Lung (tissue), 12 donors: Measurements from ENCODE around the gene PADI2. TPM values are rescaled to one million over a fixed set of nuclear protein-coding genes. Genes with fewer than 3 reads are reported as not detected.

Experiments
- ATAC-seq: fragments of 200-7000 bp; cut with Tn5 transposase; one replicate; pipeline ENCODE4 v1.9.1; 2020; ENCODE audit warnings: moderate number of reproducible peaks; ENCODE audit not compliant: insufficient read depth, low FRiP score
- DNase-seq, 3 donors: peaks; one replicate each; pipeline ENCODE4 v3.0.0-alpha.2; 2013 to 2017
- H3K27ac ChIP-seq, 2 donors: one replicate each; pipeline ENCODE4 v1.5.1; 2013; ENCODE audit warnings: mild to moderate bottlenecking in 2 of 2, moderate library complexity in 2 of 2, control low read depth in 1 of 2, inconsistent platforms in 1 of 2, low read depth in 1 of 2, low read length in 1 of 2
- H3K27me3 ChIP-seq, 3 donors: one replicate each; pipeline ENCODE4 v1.5.1; 2013; ENCODE audit warnings: low read length in 2 of 3; ENCODE audit not compliant: control insufficient read depth in 3 of 3, insufficient read depth in 3 of 3
- H3K36me3 ChIP-seq, 4 donors: one replicate each; pipeline ENCODE4 v1.5.1; 2013; ENCODE audit warnings: low read length in 4 of 4, mild to moderate bottlenecking in 1 of 4, moderate library complexity in 1 of 4; ENCODE audit not compliant: control insufficient read depth in 4 of 4, insufficient read depth in 4 of 4
- H3K4me1 ChIP-seq, 5 donors: one replicate each; pipeline ENCODE4 v1.5.1; 2013; ENCODE audit warnings: low read length in 5 of 5, mild to moderate bottlenecking in 2 of 5, moderate library complexity in 1 of 5; ENCODE audit not compliant: control insufficient read depth in 5 of 5, insufficient read depth in 5 of 5
- H3K4me3 ChIP-seq: one replicate; pipeline ENCODE4 v1.5.1; 2013; ENCODE audit warnings: mild to moderate bottlenecking, control low read depth, moderate library complexity
- H3K9ac ChIP-seq, 2 donors: one replicate each; pipeline ENCODE4 v1.5.1; 2013; ENCODE audit warnings: low read length in 2 of 2, control low read depth in 1 of 2; ENCODE audit not compliant: insufficient read depth in 1 of 2
- H3K9me3 ChIP-seq, 4 donors: one replicate each; pipeline ENCODE4 v1.5.1; 2013; ENCODE audit warnings: low read length in 3 of 4, mild to moderate bottlenecking in 1 of 4, moderate library complexity in 1 of 4; ENCODE audit not compliant: control insufficient read depth in 4 of 4, insufficient read depth in 3 of 4
- CTCF ChIP-seq: IDR thresholded peaks from 2 replicates; pipeline ENCODE4 v1.5.1; 2012; ENCODE audit warnings: mild to moderate bottlenecking; ENCODE audit errors: control extremely low read depth, extremely low read depth
- WGBS, 2 donors: extraction: QIAGEN DNeasy Blood & Tissue Kit; methylation state at CpG; one replicate each; pipeline ENCODE4 v1.1.7; 2013; 5-methylcytosine and 5-hydroxymethylcytosine counted together
- polyA plus RNA-seq, 2 donors: library from polyadenylated mRNA; stranded (reverse); fragments of 200-250 nt; gene quantifications; one replicate each; pipeline ENCODE4 v1.2.1, GENCODE V29; 2013
- total RNA-seq, 2 donors: library from RNA; depleted of rRNA in 1 of 2; stranded (reverse); fragments of >200 nt in 1 of 2; gene quantifications; one replicate each; pipeline ENCODE4 v1.2.1, GENCODE V29; 2014 to 2021
- donor health status: control.
- donor health status: control.
- donor health status: Bipolar disorder and iron deficiency.
- donor health status: healthy.
- donor health status: DM: yes; HTN: yes; CAD: no.

PADI2 gene
- total and polyA plus RNA-seq, 4 donors, result 1.2 to 12.8 (median 3.4) TPM

GRCh38 chr1:17167041-17167785 lies 48.0 kb upstream of the PADI2 start:
- Histone ChIP-seq H3K4me3 (no peak overlapping the region), H3K36me3 (no peaks in the 10 kb centered on the region), H3K4me1 (peaks cover 0 to 10% (median 0%) of the 10 kb centered on the region in 5 donors), H3K9ac (no peak overlapping the region), H3K27ac (no peak overlapping the region), H3K27me3 (peaks cover 0 to 3% (median 0%) of the 10 kb centered on the region in 3 donors), H3K9me3 (no peaks in the 10 kb centered on the region)
- ATAC-seq (no peak), DNase-seq (no peak)
- 41 to 55% methylated on average over 4 of the region's 4 CpGs for WGBS, 2 donors
- no peak for TF ChIP-seq CTCF

- no peak for TF ChIP-seq CTCF
- no peak overlapping the region for H3K27ac ChIP-seq
- H3K4me1 ChIP-seq, result peaks cover 0 to 10% (median 0%) of the 10 kb centered on the region in 5 donors
- no peak overlapping the region for H3K9ac ChIP-seq
- H3K27me3 ChIP-seq, result peaks cover 0 to 3% (median 0%) of the 10 kb centered on the region in 3 donors
- no peak for ATAC-seq
- WGBS, 2 donors, result 83% methylated on average over 1 of the region's 1 CpG
- H3K9me3 ChIP-seq, result no peaks in the 10 kb centered on the region
- no peak overlapping the region for H3K4me3 ChIP-seq
- H3K36me3 ChIP-seq, result no peaks in the 10 kb centered on the region
- no peak for DNase-seq
These were observed 46.6 kb upstream of the PADI2 start for GRCh38 chr1:17165823-17166222.

- no peak for ATAC-seq
- H3K9ac ChIP-seq, result no peak overlapping the region
- no peak for DNase-seq
These were observed 44.8 kb upstream of the PADI2 start for GRCh38 chr1:17163789-17164666.

More at GRCh38 chr1:17163789-17164666, 44.8 kb upstream of the PADI2 start:
- H3K9me3 ChIP-seq, result no peaks in the 10 kb centered on the region
- H3K4me3 ChIP-seq, result no peak overlapping the region
- peaks cover 0 to 10% (median 0%) of the 10 kb centered on the region in 5 donors for H3K4me1 ChIP-seq
- WGBS, 2 donors, result 81 to 82% methylated on average over 16 of the region's 16 CpGs
- H3K36me3 ChIP-seq, result no peaks in the 10 kb centered on the region
- H3K27me3 ChIP-seq, result peaks cover 0 to 3% (median 0%) of the 10 kb centered on the region in 3 donors
- H3K27ac ChIP-seq, result no peak overlapping the region
- TF ChIP-seq CTCF, result no peak
